Effector memory CD8-positive, alpha-beta T cell (primary cell): ENCODE results near the gene ASMTL.
"Not testable (repeated sequence)": the region's sequence is repeated elsewhere in the genome, so short reads cannot be mapped to it uniquely, and the experiment has no call there.

Experiments
- ATAC-seq: fragments of 150-1000 bp; cut with Tn5 transposase; replicated peaks from 2 replicates; pipeline ENCODE4 v1.10.0; 2021; ENCODE audit warnings: mild to moderate bottlenecking, moderate library complexity
- DNase-seq, 3 experiments: peaks; one replicate each; pipeline ENCODE4 v3.0.0; 2021
- H3K27ac Mint-ChIP-seq, 2 donors: one replicate each; pipeline ENCODE4 v1.8.0; 2022; ENCODE audit warnings: mild to moderate bottlenecking in 2 of 2, mixed read lengths in 2 of 2, moderate library complexity in 2 of 2
- H3K27me3 Mint-ChIP-seq, 2 donors: one replicate each; pipeline ENCODE4 v1.8.0; 2022; ENCODE audit warnings: mixed read lengths in 2 of 2
- H3K36me3 Mint-ChIP-seq: one replicate; pipeline ENCODE4 v1.8.0; 2022; ENCODE audit warnings: mild to moderate bottlenecking, moderate library complexity, mixed read lengths; ENCODE audit not compliant: insufficient read depth
- H3K4me1 Mint-ChIP-seq, 2 donors: one replicate each; pipeline ENCODE4 v1.8.0; 2022; ENCODE audit warnings: low read depth in 2 of 2, mixed read lengths in 2 of 2
- H3K4me3 Mint-ChIP-seq, 2 donors: one replicate each; pipeline ENCODE4 v1.8.0; 2022; ENCODE audit warnings: mild to moderate bottlenecking in 2 of 2, mixed read lengths in 2 of 2, moderate library complexity in 2 of 2
- H3K9me3 Mint-ChIP-seq, 2 donors: one replicate each; pipeline ENCODE4 v1.8.0; 2022; ENCODE audit warnings: mixed read lengths in 2 of 2

ASMTL gene

GRCh38 chrX:1447969-1448572, 4.6 kb downstream of the ASMTL start:
- peaks cover 20 to 30% of the 10 kb centered on the region in 2 donors for H3K9me3 Mint-ChIP-seq
- H3K4me1 Mint-ChIP-seq = peaks cover 36 to 48% of the 10 kb centered on the region in 2 donors
- H3K27ac Mint-ChIP-seq = peak overlapping the region; percentile 17 to 44
- not testable (repeated sequence) for H3K4me3 Mint-ChIP-seq, H3K27me3 Mint-ChIP-seq, ATAC-seq
- DNase-seq = peak in 2 of 3 experiments; percentile 0
- H3K36me3 Mint-ChIP-seq = peaks cover 50% of the 10 kb centered on the region

GRCh38 chrX:1446984-1447968, 5.4 kb downstream of the ASMTL start:
- H3K36me3 Mint-ChIP-seq = peaks cover 46% of the 10 kb centered on the region
- peak in 1 of 3 experiments; percentile 2 for DNase-seq
- H3K27me3 Mint-ChIP-seq = not testable (repeated sequence)
- H3K4me1 Mint-ChIP-seq = peaks cover 36 to 50% of the 10 kb centered on the region in 2 donors
- peak; percentile 56 for ATAC-seq
- H3K9me3 Mint-ChIP-seq = peaks cover 23 to 30% of the 10 kb centered on the region in 2 donors
- peak overlapping the region in 1 of 2 donors; percentile 8 for H3K4me3 Mint-ChIP-seq
- peak overlapping the region in 1 of 2 donors; percentile 17 for H3K27ac Mint-ChIP-seq

DNA sequence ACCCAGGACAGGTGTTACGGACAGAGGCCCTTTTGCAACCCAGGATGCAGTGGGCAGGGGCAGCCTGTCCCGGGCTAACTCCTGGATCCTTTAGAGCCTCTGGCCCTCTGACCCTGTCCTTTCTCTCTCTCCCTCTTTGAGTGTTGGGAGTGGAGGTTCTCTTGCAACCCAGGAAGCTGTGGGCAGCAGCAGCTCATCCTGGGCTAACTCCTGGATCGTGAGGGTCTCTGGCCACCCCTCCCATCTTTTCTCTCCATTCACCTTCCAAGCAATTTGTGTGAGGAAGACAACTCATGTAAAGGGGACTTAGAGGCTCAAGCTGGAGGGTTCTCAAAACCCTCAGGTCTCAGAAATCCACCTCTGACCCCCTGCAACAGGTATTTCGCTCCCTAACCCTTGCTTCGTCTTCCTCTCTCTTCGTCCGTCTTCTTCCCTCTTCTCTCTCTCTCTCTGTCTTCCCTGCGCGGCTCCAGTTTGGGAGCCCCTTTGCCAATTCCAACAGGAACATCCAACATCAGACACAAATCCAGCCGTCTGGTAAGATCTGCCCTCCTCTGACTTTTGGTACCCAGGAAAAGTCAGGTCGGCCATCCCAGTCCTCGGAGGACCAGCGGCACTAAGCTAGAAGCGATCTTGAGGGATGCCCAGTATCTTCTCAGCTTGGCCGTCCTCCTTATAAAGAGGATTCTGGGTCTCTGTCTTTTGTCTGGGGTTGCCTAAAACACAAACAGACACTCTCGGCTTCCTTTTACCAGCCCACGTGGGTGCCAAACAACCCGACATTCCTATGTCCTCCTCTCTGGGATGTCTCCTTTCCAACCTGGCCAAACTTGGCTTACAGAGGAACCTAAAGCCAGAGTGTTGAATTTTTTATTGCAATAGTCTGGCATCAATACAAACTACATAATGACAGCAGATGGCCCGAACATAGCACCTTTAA, 7.9 kb downstream of the ASMTL start:
- peak overlapping the region; percentile 35 to 80 for H3K27ac Mint-ChIP-seq
- H3K4me3 Mint-ChIP-seq = peak overlapping the region in 1 of 2 donors; percentile 16
- H3K36me3 Mint-ChIP-seq = peaks cover 47% of the 10 kb centered on the region
- H3K9me3 Mint-ChIP-seq = peaks cover 23 to 30% of the 10 kb centered on the region in 2 donors
- no peaks in the 10 kb centered on the region for H3K27me3 Mint-ChIP-seq
- H3K4me1 Mint-ChIP-seq = peaks cover 22 to 39% of the 10 kb centered on the region in 2 donors
- DNase-seq = peak in 1 of 3 experiments; percentile 0
- no peak for ATAC-seq

- H3K36me3 Mint-ChIP-seq = peaks cover 51% of the 10 kb centered on the region
- no peak overlapping the region for H3K4me3 Mint-ChIP-seq
- peaks cover 14 to 27% of the 10 kb centered on the region in 2 donors for H3K4me1 Mint-ChIP-seq
- ATAC-seq (no peak), DNase-seq (no peak)
- peaks cover 14 to 21% of the 10 kb centered on the region in 2 donors for H3K9me3 Mint-ChIP-seq
- H3K27ac Mint-ChIP-seq = peak overlapping the region in 1 of 2 donors; percentile 80
- no peaks in the 10 kb centered on the region for H3K27me3 Mint-ChIP-seq
These were observed 9.1 kb downstream of the ASMTL start for GRCh38 chrX:1443496-1444075.

- DNase-seq (no peak), ATAC-seq (no peak)
- peaks cover 13 to 22% of the 10 kb centered on the region in 2 donors for H3K4me1 Mint-ChIP-seq
- peak overlapping the region in 1 of 2 donors; percentile 71 for H3K27ac Mint-ChIP-seq
- peaks cover 14 to 16% of the 10 kb centered on the region in 2 donors for H3K9me3 Mint-ChIP-seq
- peaks cover 55% of the 10 kb centered on the region for H3K36me3 Mint-ChIP-seq
- H3K27me3 Mint-ChIP-seq = no peaks in the 10 kb centered on the region
- H3K4me3 Mint-ChIP-seq = no peak overlapping the region
These were observed 9.9 kb downstream of the ASMTL start for GRCh38 chrX:1442724-1443367.

DNA sequence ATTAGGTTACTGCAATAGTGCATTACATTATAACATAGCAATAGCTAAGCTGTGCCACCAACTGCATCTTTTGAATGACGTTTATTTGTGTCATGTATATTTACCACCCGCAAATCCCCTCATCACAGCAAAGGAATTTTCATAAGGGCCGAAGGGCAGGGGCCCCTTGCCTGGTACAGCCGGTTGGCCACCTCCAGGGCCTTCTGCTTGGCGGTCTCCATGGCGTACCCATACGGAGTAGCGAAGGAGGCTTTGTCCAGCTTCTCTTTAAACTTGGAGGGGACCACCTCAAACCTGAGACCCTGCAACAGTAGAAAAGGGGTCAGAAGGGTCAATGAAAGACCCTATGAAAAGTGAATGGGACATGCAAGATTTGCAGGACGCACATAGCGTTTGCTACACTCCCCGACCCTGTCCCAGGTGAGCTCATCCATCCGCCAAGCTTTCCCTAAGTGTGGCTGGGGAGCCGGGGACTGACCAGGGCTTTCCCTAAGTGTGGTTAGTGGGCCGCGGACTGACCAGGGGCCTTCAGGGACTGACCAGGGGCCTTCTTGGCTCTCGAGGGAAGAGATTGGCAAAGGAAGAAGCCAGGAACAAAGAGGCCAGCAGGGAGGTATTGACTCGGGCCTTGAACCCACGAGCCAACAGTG, 10.6 kb downstream of the ASMTL start:
- H3K4me3 Mint-ChIP-seq = no peak overlapping the region
- peaks cover 11 to 14% of the 10 kb centered on the region in 2 donors for H3K9me3 Mint-ChIP-seq
- peaks cover 13 to 22% of the 10 kb centered on the region in 2 donors for H3K4me1 Mint-ChIP-seq
- peaks cover 62% of the 10 kb centered on the region for H3K36me3 Mint-ChIP-seq
- ATAC-seq = no peak
- H3K27me3 Mint-ChIP-seq = no peaks in the 10 kb centered on the region
- peak overlapping the region in 1 of 2 donors; percentile 71 for H3K27ac Mint-ChIP-seq
- peak in 1 of 3 experiments; percentile 0 for DNase-seq

GRCh38 chrX:1440506-1440905, 12.2 kb downstream of the ASMTL start:
- no peak overlapping the region for H3K4me3 Mint-ChIP-seq
- no peak for DNase-seq
- peaks cover 9 to 14% of the 10 kb centered on the region in 2 donors for H3K9me3 Mint-ChIP-seq
- no peaks in the 10 kb centered on the region for H3K27me3 Mint-ChIP-seq
- peaks cover 8 to 13% of the 10 kb centered on the region in 2 donors for H3K4me1 Mint-ChIP-seq
- H3K36me3 Mint-ChIP-seq = peaks cover 61% of the 10 kb centered on the region
- no peak overlapping the region for H3K27ac Mint-ChIP-seq
- no peak for ATAC-seq

GRCh38 chrX:1435241-1435895, 17.3 kb downstream of the ASMTL start:
- peaks cover 66% of the 10 kb centered on the region for H3K36me3 Mint-ChIP-seq
- H3K27ac Mint-ChIP-seq = peak overlapping the region; percentile 32 to 80
- H3K4me3 Mint-ChIP-seq = peak overlapping the region in 1 of 2 donors; percentile 33
- no peak for DNase-seq
- H3K9me3 Mint-ChIP-seq = no peaks in the 10 kb centered on the region
- peaks cover 0 to 3% of the 10 kb centered on the region in 2 donors for H3K4me1 Mint-ChIP-seq
- peak; percentile 30 for ATAC-seq
- H3K27me3 Mint-ChIP-seq = no peaks in the 10 kb centered on the region

- no peak for DNase-seq
- no peak for ATAC-seq
- no peaks in the 10 kb centered on the region for H3K4me1 Mint-ChIP-seq
- peaks cover 61% of the 10 kb centered on the region for H3K36me3 Mint-ChIP-seq
- H3K27me3 Mint-ChIP-seq = no peaks in the 10 kb centered on the region
- no peak overlapping the region for H3K27ac Mint-ChIP-seq
- no peak overlapping the region for H3K4me3 Mint-ChIP-seq
- H3K9me3 Mint-ChIP-seq = no peaks in the 10 kb centered on the region
These were observed 17.9 kb downstream of the ASMTL start for GRCh38 chrX:1434871-1435240.

- ATAC-seq (no peak), DNase-seq (no peak)
- H3K27me3 Mint-ChIP-seq = no peaks in the 10 kb centered on the region
- peak overlapping the region in 1 of 2 donors; percentile 14 for H3K4me3 Mint-ChIP-seq
- no peaks in the 10 kb centered on the region for H3K4me1 Mint-ChIP-seq
- peaks cover 54% of the 10 kb centered on the region for H3K36me3 Mint-ChIP-seq
- no peaks in the 10 kb centered on the region for H3K9me3 Mint-ChIP-seq
- peak overlapping the region; percentile 31 to 53 for H3K27ac Mint-ChIP-seq
These were observed 18.9 kb downstream of the ASMTL start for GRCh38 chrX:1433646-1434357.

DNA sequence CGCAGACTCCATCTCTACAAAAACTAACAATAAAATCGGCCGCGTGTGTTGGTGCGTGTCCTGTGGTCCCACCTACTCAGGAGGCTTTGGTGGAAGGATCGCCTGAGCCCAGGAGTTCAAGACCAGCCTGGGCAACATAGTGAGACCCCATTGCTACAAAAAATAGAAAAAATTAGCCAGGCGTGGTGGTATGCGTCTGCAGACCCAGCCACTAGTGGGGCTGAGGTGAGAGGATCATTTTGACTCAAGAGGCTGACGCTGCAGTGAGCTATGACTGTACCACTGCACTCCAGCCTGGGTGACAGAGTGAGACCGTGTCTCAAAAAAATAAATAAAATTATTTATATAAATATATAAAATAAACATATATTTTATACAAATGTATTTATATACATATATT, 22.3 kb downstream of the ASMTL start:
- DNase-seq (no peak), ATAC-seq (no peak)

More for the DNA sequence above, 22.3 kb downstream of the ASMTL start:
- Mint-ChIP-seq H3K9me3 (no peaks in the 10 kb centered on the region), H3K27ac (no peak overlapping the region), H3K36me3 (peaks cover 46% of the 10 kb centered on the region), H3K4me1 (no peaks in the 10 kb centered on the region), H3K27me3 (no peaks in the 10 kb centered on the region), H3K4me3 (no peak overlapping the region)
